ENCODE data around the gene SLC6A9. TPM values are rescaled to one million over a fixed set of nuclear protein-coding genes. Genes with fewer than 3 reads are reported as not detected.

The SLC6A9 gene
- total and polyA plus RNA-seq, 8 donors, result 1.9 to 23.4 (median 4.4) TPM

DNA sequence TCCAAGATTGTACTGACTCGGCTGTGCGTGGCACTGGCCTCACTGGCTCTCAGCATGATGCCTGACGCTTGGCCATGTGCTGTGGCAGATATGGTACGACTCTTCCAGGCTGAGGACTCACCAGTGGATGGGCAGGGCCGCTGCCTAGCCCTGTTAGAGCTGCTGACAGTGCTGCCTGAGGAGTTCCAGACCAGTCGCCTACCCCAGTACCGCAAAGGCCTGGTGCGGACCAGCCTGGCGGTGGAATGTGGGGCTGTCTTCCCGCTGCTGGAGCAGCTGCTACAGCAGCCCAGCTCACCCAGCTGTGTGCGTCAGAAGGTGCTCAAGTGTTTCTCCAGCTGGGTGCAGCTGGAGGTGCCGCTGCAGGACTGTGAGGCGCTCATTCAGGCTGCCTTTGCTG, 81.6 kb downstream of the SLC6A9 start:
- H3K4me1 ChIP-seq, result peaks cover 8 to 26% (median 18%) of the 10 kb centered on the region in 3 donors
- H3K4me3 ChIP-seq, result no peak overlapping the region
- intact Hi-C loops (cut with DNase I), result no loop called here
- FAIRE-seq, result no peak
- H3K27me3 ChIP-seq, result no peaks in the 10 kb centered on the region
- TF ChIP-seq, protein P1, sequence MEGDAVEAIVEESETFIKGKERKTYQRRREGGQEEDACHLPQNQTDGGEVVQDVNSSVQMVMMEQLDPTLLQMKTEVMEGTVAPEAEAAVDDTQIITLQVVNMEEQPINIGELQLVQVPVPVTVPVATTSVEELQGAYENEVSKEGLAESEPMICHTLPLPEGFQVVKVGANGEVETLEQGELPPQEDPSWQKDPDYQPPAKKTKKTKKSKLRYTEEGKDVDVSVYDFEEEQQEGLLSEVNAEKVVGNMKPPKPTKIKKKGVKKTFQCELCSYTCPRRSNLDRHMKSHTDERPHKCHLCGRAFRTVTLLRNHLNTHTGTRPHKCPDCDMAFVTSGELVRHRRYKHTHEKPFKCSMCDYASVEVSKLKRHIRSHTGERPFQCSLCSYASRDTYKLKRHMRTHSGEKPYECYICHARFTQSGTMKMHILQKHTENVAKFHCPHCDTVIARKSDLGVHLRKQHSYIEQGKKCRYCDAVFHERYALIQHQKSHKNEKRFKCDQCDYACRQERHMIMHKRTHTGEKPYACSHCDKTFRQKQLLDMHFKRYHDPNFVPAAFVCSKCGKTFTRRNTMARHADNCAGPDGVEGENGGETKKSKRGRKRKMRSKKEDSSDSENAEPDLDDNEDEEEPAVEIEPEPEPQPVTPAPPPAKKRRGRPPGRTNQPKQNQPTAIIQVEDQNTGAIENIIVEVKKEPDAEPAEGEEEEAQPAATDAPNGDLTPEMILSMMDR (IDR thresholded peaks at IDR 0.05), result no peak
- H3K36me3 ChIP-seq, result no peaks in the 10 kb centered on the region
- DNase-seq, result peak in 1 of 6 donors; percentile 40
- no peak overlapping the region for H3K27ac ChIP-seq
- WGBS, 2 donors, result 89 to 92% methylated on average over 13 of the region's 13 CpGs
- no peak for ATAC-seq
- H3K9me3 ChIP-seq, result no peaks in the 10 kb centered on the region

- Histone ChIP-seq H3K27me3 (no peaks in the 10 kb centered on the region), H3K4me3 (peak overlapping the region in 3 of 4 donors; percentile 55 to 78 (median 65)), H3K4me1 (peaks cover 8 to 28% (median 18%) of the 10 kb centered on the region in 3 donors), H3K9me3 (no peaks in the 10 kb centered on the region), H3K27ac (no peak overlapping the region), H3K36me3 (no peaks in the 10 kb centered on the region)
- no peak for DNase-seq
- no peak for FAIRE-seq
- WGBS, 2 donors, result 27 to 35% methylated on average over 3 of the region's 3 CpGs
- TF ChIP-seq, protein P1 (IDR thresholded peaks at IDR 0.05), result no peak
- intact Hi-C loops (cut with DNase I), result no loop called here
- ATAC-seq, result no peak
Measured at GRCh38 chr1:43947874-43948437, 83.3 kb downstream of the SLC6A9 start.

DNA sequence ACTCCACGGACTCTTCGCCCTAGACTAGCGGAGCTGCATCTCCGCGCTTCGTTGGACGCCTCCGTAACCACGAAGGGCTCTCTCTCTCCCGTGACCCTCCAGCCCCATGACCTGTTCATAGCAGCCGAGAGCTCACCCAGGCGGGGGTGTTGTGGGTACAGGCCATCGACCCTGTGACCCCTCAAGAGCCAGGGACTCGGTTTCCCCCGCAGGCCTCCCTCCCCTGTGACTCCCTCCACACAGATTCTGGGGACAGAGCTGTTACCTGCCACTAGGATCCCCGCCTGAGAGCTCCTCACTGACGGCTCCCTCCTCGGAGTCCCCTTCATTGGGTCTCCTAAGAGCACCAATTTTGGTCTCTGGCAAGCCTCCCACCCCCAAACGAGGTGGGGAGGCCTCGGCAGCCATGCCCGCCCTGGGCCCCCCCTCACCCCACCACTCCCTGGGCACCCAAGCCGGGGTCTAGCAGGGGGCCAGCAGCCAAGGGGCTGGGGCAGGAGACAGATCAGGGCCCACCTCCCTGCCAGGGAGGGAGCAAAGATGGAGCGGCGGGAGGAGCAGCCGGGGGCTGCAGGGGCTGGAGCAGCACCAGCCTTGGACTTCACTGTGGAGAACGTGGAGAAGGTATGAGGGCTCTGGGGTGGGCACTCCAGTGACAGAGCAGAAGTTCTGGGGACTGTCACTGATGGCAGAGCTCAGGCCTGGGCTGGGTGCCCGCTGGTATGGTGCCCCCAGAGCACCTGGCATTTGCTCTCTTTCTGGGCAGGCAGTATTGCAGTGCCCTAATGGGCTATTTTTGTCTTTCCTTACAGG, 84.0 kb downstream of the SLC6A9 start:
- Histone ChIP-seq H3K4me3 (peak overlapping the region; percentile 55 to 81 (median 72)), H3K4me1 (peaks cover 8 to 28% (median 18%) of the 10 kb centered on the region in 3 donors), H3K27me3 (no peaks in the 10 kb centered on the region), H3K27ac (peak overlapping the region; percentile 93 to 100 (median 96)), H3K9me3 (no peaks in the 10 kb centered on the region), H3K36me3 (no peaks in the 10 kb centered on the region)
- 3% methylated on average over 19 to 27 of the region's 27 CpGs for WGBS, 2 donors
- TF ChIP-seq, protein P1 (IDR thresholded peaks at IDR 0.05), result no peak
- ATAC-seq, result no peak
- intact Hi-C loops (cut with DNase I), result no loop called here
- peak in 2 of 6 donors; percentile 58 to 66 for DNase-seq
- FAIRE-seq, result no peak

Other genes with a start within 250 kb of the SLC6A9 start
- gene ARTN, start 97.7 kb downstream of the SLC6A9 start, total RNA-seq, result 1 to 10 TPM in 4 of 6 donors, under 1 TPM in 2; 0.87 to 1.9 (median 1.1) TPM
- 1 to 10 TPM; 2.6 to 3.2 TPM for gene ARTN, start 97.7 kb downstream of the SLC6A9 start, polyA plus RNA-seq
- 10 to 100 TPM in 2 of 6 donors, 1 to 10 TPM in 4; 6.7 to 15.6 (median 8.5) TPM for gene IPO13, start 84.5 kb downstream of the SLC6A9 start, total RNA-seq
- 10 to 100 TPM; 22.2 to 24.3 TPM for gene IPO13, start 84.5 kb downstream of the SLC6A9 start, polyA plus RNA-seq
- gene DPH2, start 61.5 kb downstream of the SLC6A9 start, total RNA-seq, result 10 to 100 TPM; 10.8 to 19.4 (median 12.8) TPM
- 10 to 100 TPM; 20.0 to 22.0 TPM for gene DPH2, start 61.5 kb downstream of the SLC6A9 start, polyA plus RNA-seq
- 100 to 1,000 TPM in 1 of 6 donors, 10 to 100 TPM in 5; 59.8 to 108 (median 82.2) TPM for gene ATP6V0B, start 56.5 kb downstream of the SLC6A9 start, total RNA-seq
- 100 to 1,000 TPM; 135 to 208 TPM for gene ATP6V0B, start 56.5 kb downstream of the SLC6A9 start, polyA plus RNA-seq
- gene B4GALT2, start 52.3 kb downstream of the SLC6A9 start, total RNA-seq, result 10 to 100 TPM; 16.7 to 29.9 (median 25.9) TPM
- gene B4GALT2, start 52.3 kb downstream of the SLC6A9 start, polyA plus RNA-seq, result 10 to 100 TPM; 28.2 to 36.7 TPM
- 10 to 100 TPM in 1 of 6 donors, 1 to 10 TPM in 5; 3.9 to 13.2 (median 5.3) TPM for gene CCDC24, start 39.9 kb downstream of the SLC6A9 start, total RNA-seq
- 10 to 100 TPM; 39.2 to 45.9 TPM for gene CCDC24, start 39.9 kb downstream of the SLC6A9 start, polyA plus RNA-seq
- gene KLF17, start 87.4 kb upstream of the SLC6A9 start, total RNA-seq, result under 1 TPM in 1 of 6 donors, not detected in 5; 0.12 TPM
- gene KLF17, start 87.4 kb upstream of the SLC6A9 start, polyA plus RNA-seq, result not detected
- gene KLF18, start 110.2 kb upstream of the SLC6A9 start, total RNA-seq, result not detected
- not detected for gene KLF18, start 110.2 kb upstream of the SLC6A9 start, polyA plus RNA-seq
- 10 to 100 TPM; 18.1 to 30.4 (median 25.8) TPM for gene DMAP1, start 182.0 kb upstream of the SLC6A9 start, total RNA-seq
- 100 to 1,000 TPM in 1 of 2 donors, 10 to 100 TPM in 1; 73.6 to 149 TPM for gene DMAP1, start 182.0 kb upstream of the SLC6A9 start, polyA plus RNA-seq